ENCODE data around the gene DPY19L1.

DNA sequence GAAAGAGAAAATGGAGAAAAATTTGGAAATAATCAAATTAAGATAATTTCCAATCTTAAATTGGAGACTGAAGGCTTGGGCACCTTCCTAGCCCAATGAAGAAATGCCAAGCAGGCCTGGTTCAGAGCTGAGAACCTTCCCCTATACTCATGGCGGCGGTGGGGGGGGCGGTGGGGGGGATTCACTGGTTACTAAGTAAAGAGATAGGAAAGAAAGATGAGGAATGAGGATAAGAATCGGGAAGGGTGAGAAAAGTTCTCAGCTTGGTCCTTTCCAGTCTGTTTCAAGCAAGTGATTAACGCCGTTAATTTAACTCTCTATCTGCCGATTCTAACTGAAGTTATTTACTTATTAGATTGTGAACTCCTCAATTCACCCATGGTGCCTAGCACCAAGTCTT lies 41.5 kb downstream of the DPY19L1 start:
- TF ChIP-seq ZNF274 (IDR thresholded peaks at IDR 0.05; ENCODE audit: low read depth, low read length) = no peak
- TF ChIP-seq JUND (IDR thresholded peaks at IDR 0.05) = no peak

Data from HCT116 (cell line).